ENCODE measurements around the gene MLLT6. TPM values are rescaled to one million over a fixed set of nuclear protein-coding genes. Genes with fewer than 3 reads are reported as not detected.

MLLT6 gene
- total and polyA plus RNA-seq, 10 of the 15 experiments (the other 5 are each of a cell fraction or from before 2014, with no cell fraction given): 4.8 to 105 (median 36.3) TPM

- TF ChIP-seq, protein P1, sequence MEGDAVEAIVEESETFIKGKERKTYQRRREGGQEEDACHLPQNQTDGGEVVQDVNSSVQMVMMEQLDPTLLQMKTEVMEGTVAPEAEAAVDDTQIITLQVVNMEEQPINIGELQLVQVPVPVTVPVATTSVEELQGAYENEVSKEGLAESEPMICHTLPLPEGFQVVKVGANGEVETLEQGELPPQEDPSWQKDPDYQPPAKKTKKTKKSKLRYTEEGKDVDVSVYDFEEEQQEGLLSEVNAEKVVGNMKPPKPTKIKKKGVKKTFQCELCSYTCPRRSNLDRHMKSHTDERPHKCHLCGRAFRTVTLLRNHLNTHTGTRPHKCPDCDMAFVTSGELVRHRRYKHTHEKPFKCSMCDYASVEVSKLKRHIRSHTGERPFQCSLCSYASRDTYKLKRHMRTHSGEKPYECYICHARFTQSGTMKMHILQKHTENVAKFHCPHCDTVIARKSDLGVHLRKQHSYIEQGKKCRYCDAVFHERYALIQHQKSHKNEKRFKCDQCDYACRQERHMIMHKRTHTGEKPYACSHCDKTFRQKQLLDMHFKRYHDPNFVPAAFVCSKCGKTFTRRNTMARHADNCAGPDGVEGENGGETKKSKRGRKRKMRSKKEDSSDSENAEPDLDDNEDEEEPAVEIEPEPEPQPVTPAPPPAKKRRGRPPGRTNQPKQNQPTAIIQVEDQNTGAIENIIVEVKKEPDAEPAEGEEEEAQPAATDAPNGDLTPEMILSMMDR (IDR thresholded peaks at IDR 0.05 in 2 of 3, conservative IDR thresholded peaks at IDR 0.05 in 1 of 3; ENCODE audit: control insufficient read depth in 2 of 3, extremely low read depth in 1 of 3, insufficient read depth in 1 of 3, low read depth in 3 of 3, low read length in 3 of 3): no peak
These were observed 35.7 kb downstream of the MLLT6 start (continued) for GRCh38 chr17:38740806-38741205.

GRCh38 chr17:38741461-38741860 lies 36.4 kb downstream of the MLLT6 start:
- FAIRE-seq: no peak
- 41% methylated on average over 5 of the region's 5 CpGs for WGBS (ENCODE audit: insufficient coverage, insufficient replicate concordance, low lambda C conversion rate, missing lambda C conversion rate)
- Histone ChIP-seq H3K9ac (ENCODE audit: control insufficient read depth, insufficient read depth, low read length) (no peak overlapping the region), H3K27me3 (replicated peaks in 1 of 2; ENCODE audit: control insufficient read depth in 2 of 2, insufficient read depth in 2 of 2, low read length in 1 of 2) (no peaks in the 10 kb centered on the region), H3K27ac (ENCODE audit: control insufficient read depth, insufficient read depth) (no peak overlapping the region), H4K20me1 (ENCODE audit: control insufficient read depth, insufficient read depth) (no peaks in the 10 kb centered on the region), H3K4me2 (ENCODE audit: control insufficient read depth, insufficient read depth) (no peak overlapping the region; the same call in 1 of the 2 replicates), H3K9me3 (replicated peaks; ENCODE audit: control insufficient read depth, insufficient read depth, low read length) (no peaks in the 10 kb centered on the region), H3K36me3 (ENCODE audit: control insufficient read depth in 2 of 2, insufficient read depth in 2 of 2, low read length in 1 of 2) (peaks cover 4 to 10% of the 10 kb centered on the region in 2 experiments; a peak in 3 of 4 replicates), H2AFZ (ENCODE audit: control insufficient read depth, low read depth, low read length) (no peak overlapping the region), H3K79me2 (ENCODE audit: control insufficient read depth, insufficient read depth, low read length) (peaks cover 30% of the 10 kb centered on the region), H3K4me1 (ENCODE audit: control insufficient read depth, insufficient read depth, low read length) (peaks cover 28% of the 10 kb centered on the region), H3K4me3 (no peak overlapping the region)
- TF ChIP-seq BACH1 (IDR thresholded peaks at IDR 0.05; ENCODE audit: borderline replicate concordance) (no peak), RELA (IDR thresholded peaks at IDR 0.05; ENCODE audit: borderline replicate concordance, partially characterized antibody) (no peak)
- TF ChIP-seq, protein P2, sequence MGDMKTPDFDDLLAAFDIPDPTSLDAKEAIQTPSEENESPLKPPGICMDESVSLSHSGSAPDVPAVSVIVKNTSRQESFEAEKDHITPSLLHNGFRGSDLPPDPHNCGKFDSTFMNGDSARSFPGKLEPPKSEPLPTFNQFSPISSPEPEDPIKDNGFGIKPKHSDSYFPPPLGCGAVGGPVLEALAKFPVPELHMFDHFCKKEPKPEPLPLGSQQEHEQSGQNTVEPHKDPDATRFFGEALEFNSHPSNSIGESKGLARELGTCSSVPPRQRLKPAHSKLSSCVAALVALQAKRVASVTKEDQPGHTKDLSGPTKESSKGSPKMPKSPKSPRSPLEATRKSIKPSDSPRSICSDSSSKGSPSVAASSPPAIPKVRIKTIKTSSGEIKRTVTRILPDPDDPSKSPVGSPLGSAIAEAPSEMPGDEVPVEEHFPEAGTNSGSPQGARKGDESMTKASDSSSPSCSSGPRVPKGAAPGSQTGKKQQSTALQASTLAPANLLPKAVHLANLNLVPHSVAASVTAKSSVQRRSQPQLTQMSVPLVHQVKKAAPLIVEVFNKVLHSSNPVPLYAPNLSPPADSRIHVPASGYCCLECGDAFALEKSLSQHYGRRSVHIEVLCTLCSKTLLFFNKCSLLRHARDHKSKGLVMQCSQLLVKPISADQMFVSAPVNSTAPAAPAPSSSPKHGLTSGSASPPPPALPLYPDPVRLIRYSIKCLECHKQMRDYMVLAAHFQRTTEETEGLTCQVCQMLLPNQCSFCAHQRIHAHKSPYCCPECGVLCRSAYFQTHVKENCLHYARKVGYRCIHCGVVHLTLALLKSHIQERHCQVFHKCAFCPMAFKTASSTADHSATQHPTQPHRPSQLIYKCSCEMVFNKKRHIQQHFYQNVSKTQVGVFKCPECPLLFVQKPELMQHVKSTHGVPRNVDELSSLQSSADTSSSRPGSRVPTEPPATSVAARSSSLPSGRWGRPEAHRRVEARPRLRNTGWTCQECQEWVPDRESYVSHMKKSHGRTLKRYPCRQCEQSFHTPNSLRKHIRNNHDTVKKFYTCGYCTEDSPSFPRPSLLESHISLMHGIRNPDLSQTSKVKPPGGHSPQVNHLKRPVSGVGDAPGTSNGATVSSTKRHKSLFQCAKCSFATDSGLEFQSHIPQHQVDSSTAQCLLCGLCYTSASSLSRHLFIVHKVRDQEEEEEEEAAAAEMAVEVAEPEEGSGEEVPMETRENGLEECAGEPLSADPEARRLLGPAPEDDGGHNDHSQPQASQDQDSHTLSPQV (IDR thresholded peaks at IDR 0.05): no peak
- TF ChIP-seq, protein P3, sequence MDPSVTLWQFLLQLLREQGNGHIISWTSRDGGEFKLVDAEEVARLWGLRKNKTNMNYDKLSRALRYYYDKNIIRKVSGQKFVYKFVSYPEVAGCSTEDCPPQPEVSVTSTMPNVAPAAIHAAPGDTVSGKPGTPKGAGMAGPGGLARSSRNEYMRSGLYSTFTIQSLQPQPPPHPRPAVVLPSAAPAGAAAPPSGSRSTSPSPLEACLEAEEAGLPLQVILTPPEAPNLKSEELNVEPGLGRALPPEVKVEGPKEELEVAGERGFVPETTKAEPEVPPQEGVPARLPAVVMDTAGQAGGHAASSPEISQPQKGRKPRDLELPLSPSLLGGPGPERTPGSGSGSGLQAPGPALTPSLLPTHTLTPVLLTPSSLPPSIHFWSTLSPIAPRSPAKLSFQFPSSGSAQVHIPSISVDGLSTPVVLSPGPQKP (IDR thresholded peaks at IDR 0.05; ENCODE audit: low read depth, low read length): no peak
- ChIA-PET SMC1A (ENCODE audit: uncharacterized antibody, unreplicated experiment) (no interaction called here), RAD21 (ENCODE audit: unreplicated experiment) (no interaction called here), POLR2A (no interaction called here), CTCF (interaction anchor here (1.0 kb wide), 1 partner anchor 64 kb away, joined by 4 read pairs; no protein-coding TSS in a partner anchor)
- in situ Hi-C loops (cut with MboI): no loop called here
- ATAC-seq: no peak
- no peak for DNase-seq (ENCODE audit: low read depth, low spot score)
- BruUV-seq (replicated peaks): no TSS peak
- intact Hi-C loops (cut with micrococcal nuclease; ENCODE audit: unreplicated experiment): no loop called here
